Stimulated activated CD8-positive, alpha-beta memory T cell treated with anti-CD3 and anti-CD28 coated beads, Interleukin-4, amount 100 ng/mL, for 48 hours (primary cell): ENCODE data around the gene IDUA.
"Not testable (repeated sequence)": the region's sequence is repeated elsewhere in the genome, so short reads cannot be mapped to it uniquely, and the experiment has no call there.

Experiments used
- DNase-seq: peaks from one replicate; pipeline ENCODE4 v3.0.0-alpha.2; 2020

Gene IDUA

DNA sequence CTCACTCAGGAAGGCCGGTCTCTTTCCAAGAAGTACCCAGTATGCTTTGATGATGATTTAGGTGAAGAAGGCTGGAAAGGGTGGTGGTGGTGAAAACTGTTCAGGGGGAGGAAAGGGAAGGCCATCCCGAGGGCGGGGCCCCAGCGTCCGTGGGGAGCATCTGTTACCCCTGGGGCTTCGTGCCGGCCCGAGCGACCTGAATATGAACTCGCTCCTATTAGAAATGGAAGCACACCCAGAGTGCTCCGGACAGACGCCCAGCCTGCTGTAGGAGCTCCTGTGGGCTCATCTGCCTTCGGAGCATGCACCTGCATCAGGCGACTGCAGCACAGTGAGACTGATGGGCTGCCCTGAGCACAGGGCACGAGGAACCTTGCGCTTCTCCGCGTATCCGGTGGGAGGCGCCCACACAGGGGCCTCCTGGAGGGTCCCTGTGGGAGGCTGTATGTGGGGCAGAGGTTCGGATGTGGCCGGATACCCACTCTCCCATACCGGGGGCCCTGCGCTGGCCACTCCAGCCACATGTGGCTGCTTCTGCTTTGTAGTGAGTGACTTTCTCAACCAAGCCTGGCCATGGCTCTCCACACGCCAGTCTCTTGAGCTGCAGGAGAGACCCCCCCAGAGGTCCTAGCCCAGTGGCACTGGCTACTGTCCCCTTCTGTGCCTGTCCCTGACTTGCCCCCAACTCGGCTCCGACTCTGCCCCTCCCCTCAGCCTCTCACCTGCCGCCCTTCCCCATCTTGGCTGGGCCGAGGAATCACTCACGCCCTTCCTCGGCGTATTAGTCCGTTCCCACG lies 61.3 kb downstream of the IDUA start:
- no peak for DNase-seq

DNA sequence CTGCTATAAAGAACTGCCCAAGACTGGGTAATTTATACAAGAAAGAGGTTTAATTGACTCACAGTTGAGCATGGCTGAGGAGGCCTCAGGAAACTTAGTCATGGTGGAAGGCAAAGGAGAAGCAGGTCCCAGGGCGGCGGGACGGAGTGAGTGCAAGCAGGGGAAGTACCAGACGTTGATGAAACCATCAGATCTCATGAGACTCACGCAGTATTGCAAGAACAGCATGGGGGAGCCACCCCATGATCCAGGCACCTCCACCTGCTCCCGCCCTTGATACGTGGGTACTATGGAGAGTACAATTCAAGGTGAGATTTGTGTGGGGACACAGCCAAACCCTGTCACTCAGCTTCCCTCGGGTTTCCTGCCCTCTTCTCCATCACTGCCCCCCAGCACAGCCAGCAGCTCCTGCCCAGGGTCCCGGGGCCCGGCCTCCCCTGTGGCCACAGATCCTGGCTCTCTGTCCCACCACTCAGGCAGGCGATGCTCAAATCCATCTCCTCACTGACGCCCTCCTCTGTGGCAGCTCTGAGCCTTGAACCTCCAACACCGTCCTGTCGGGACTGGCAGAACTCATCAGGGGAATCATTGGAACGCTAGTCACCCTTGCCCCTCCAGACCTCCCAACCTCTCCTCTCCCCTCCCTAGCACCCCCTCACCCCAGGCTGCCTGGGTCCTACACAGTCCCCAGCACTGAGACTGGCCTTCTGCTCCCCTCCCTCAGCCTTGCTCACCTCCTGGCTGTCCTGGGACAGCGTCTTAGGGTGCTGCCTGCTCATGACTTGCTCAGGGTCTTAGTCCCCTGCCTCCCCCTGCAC lies 62.1 kb downstream of the IDUA start:
- DNase-seq, result peak; percentile 52

DNA sequence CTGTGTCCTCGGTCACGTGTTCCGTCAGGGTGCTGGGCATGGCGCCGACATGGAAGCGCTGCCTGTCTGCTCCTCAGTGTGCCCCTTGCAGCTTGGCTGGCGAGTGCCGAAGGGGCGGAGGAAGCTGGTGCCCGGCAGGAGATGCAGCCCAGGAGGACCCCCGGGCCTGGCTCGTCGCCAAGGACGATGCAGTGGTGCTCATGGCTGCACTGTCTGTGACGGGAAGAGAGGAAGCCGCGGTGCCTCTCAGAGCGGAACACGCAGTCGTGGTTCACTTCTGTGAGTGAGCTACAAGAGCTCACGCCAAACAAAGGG lies 62.7 kb downstream of the IDUA start:
- DNase-seq, result no peak

DNA sequence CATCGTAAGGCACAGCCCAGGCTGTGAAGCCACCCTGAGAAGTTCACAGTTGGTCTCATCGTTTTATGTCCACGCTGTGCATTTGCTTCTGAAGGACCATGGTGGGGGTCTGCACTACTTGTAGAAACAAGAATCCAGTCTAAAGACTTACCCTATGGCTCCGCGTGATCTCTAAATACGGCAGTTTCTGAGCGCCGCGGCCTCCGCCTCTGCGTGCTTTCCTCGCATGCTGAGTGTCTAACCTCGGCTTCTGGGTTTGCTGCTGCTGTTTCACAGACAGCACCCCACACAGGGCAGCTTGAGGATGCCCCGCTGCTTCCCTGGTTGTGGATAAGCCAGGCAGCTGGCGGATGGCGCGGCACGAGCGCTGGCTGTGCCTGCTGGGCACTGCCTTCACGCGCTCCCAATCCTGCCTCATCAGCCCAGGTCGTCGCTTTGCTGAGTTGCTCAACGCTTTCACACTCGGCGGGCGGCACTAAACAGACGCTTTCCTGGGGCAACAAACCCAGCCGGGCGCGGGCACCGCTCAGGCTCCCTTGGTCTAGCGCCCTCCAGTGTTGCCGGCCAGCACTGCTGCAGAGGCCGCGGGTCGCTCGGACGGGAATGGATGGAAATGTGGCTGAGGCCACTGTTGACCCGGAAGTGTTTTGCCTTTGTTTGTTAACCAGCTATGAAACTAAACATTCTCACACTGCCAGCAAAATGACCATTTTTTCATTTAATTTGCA lies 63.8 kb downstream of the IDUA start:
- no peak for DNase-seq

DNA sequence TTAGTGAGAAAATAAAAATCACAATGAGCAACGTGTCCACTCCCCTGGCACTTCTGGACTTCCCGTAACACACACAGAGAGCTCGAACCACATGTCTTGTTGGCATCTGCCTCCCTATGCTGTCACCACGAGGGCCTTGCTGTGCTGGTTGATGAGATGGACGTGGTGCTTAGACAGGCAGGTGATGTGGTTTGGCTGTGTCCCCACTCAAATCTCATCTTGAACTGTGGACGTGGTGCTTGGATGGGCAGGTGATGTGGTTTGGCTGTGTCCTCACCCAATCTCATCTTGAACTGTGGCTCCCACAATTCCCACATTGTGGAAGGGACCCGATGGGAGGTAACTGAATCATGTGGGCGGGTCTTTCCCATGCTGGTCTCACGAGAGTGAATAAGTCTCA lies 64.6 kb downstream of the IDUA start:
- no peak for DNase-seq

DNA sequence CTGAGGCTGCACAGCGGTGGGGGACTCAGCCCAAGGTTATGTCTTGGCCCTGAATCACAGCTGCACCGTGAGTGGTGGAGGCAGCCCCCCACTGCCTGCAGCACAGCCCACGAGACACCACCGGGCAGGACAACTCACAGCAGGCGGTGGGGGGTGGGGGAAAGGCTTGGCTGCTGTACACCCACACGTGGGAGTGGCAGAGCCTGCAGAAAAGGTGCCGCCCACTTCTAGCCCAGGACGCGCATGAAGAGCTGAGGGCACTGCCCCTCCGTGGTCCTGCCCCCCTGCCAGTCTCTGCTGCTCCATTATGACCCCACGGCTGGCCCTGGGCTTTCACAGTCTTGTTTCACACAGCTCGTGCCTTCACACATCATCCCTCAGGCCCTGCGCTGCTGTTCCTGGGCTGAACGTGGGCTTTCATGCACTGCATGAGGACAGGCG lies 65.4 kb downstream of the IDUA start:
- DNase-seq, result no peak

DNA sequence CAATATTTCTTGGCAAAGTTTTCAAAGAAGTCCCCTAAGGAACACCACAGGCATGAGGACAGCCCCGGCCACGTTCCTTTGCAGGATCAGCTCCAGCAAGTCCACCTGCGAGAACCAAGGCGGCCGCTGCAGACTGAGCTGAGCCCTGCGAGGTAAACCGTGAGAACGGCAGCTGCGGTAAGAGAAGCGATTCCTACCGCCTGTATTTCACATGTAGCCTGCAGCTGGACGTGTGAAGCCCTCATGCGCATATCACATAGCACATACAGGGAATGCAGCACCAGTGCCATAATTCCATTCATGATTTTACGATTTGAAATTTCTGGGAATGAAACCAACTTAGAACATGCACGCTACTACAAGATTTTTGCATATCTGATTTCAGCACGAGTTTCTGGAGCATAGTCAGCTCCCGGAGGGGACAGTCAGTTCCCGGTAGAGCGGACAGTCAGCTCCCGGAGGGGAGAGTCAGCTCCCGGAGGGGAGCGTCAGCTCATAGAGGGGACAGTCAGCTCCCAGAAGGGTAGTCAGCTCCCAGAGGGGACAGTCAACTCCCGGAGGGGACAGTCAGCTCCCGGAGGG lies 66.3 kb downstream of the IDUA start:
- no peak for DNase-seq

DNA sequence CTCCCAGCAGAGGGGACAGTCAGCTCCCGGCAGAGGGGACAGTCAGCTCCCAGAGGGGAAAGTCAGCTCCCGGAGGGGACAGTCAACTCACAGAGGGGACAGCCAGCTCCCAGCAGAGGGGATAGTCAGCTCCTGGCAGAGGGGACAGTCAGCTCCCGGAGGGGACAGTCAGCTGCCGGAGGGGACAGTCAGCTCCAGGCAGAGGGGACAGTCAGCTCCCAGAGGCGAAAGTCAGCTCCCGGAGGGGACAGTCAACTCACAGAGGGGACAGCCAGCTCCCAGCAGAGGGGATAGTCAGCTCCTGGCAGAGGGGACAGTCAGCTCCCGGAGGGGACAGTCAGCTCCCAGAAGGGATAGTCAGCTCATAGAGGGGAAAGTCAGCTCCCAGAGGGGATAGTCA lies 67.0 kb downstream of the IDUA start:
- DNase-seq, result not testable (repeated sequence)
